Esophagus squamous epithelium (tissue), 4 donors: ENCODE measurements around the gene PLEKHA6.

Experiments used
- CTCF ChIP-seq, 6 experiments: fragments of 450-650 bp in 4 of 6; fragments of 200-600 bp in 2 of 6; sonication (generic) in 2 of 6; IDR thresholded peaks; one replicate each; pipeline ENCODE4 v1.5.1; 2016 to 2019; ENCODE audit warnings: antibody characterized with exemption in 6 of 6, mild to moderate bottlenecking in 4 of 6, moderate library complexity in 4 of 6
- POLR2A ChIP-seq, 4 donors: fragments of 450-650 bp; IDR thresholded peaks; one replicate each; pipeline ENCODE4 v1.6.1; 2017; ENCODE audit warnings: antibody characterized with exemption in 4 of 4, mild to moderate bottlenecking in 4 of 4, moderate library complexity in 3 of 4

GRCh38 chr1:204228896-204229295, 130.8 kb downstream of the PLEKHA6 start:
- no peak for TF ChIP-seq CTCF (IDR thresholded peaks at IDR 0.05)
- TF ChIP-seq POLR2A (IDR thresholded peaks at IDR 0.05), result no peak
